DOHH2 (cell line): Measurements from ENCODE around the gene RYR2.

Experiments used
- H3F3A ChIP-seq: fragments of 200-600 bp; sonication (generic), shearing (Covaris generic); 2 replicates; pipeline ENCODE4 v1.6.0; 2016; ENCODE audit warnings: antibody characterized with exemption, mild to moderate bottlenecking; ENCODE audit not compliant: control insufficient read depth, insufficient read depth
- H3K27ac ChIP-seq: fragments of 200-600 bp; sonication (generic); 2 replicates; pipeline ENCODE4 v1.5.1; 2014; ENCODE audit warnings: low read depth, mild to moderate bottlenecking, low read length, moderate library complexity
- H3K27me3 ChIP-seq: fragments of 200-600 bp; sonication (generic); 2 replicates; pipeline ENCODE4 v1.6.1; 2014; ENCODE audit warnings: mild to moderate bottlenecking, low read length, mixed read lengths; ENCODE audit not compliant: control insufficient read depth
- H3K36me3 ChIP-seq: fragments of 200-600 bp; sonication (generic); 2 replicates; pipeline ENCODE4 v1.6.1; 2014; ENCODE audit warnings: mild to moderate bottlenecking, low read length, moderate library complexity, mixed read lengths; ENCODE audit not compliant: control insufficient read depth
- H3K4me1 ChIP-seq: fragments of 200-600 bp; sonication (generic); 2 replicates; pipeline ENCODE4 v1.6.1; 2014; ENCODE audit warnings: mild to moderate bottlenecking, low read length, mixed read lengths; ENCODE audit not compliant: control insufficient read depth
- H3K4me2 ChIP-seq: fragments of 200-600 bp; sonication (generic); 2 replicates; pipeline ENCODE4 v1.6.0; 2014; ENCODE audit warnings: mild to moderate bottlenecking, low read length, moderate library complexity
- H3K4me3 ChIP-seq: fragments of 200-600 bp; sonication (generic); 2 replicates; pipeline ENCODE4 v1.5.1; 2014; ENCODE audit warnings: mild to moderate bottlenecking, low read length, mixed read lengths
- H3K79me2 ChIP-seq: fragments of 200-600 bp; sonication (generic); 2 replicates; pipeline ENCODE4 v1.6.1; 2014; ENCODE audit warnings: mild to moderate bottlenecking, low read length, mixed read lengths; ENCODE audit not compliant: control insufficient read depth
- H3K9me2 ChIP-seq: fragments of 200-600 bp; sonication (generic); replicated peaks from 2 replicates; pipeline ENCODE4 v1.6.1; 2014; ENCODE audit warnings: mild to moderate bottlenecking, low read length, mixed read lengths; ENCODE audit not compliant: control insufficient read depth
- H3K9me3 ChIP-seq: fragments of 200-600 bp; sonication (generic); 2 replicates; pipeline ENCODE4 v1.6.1; 2014; ENCODE audit warnings: antibody characterized with exemption, low read length, mixed read lengths; ENCODE audit not compliant: control insufficient read depth, insufficient read depth
- H4K20me1 ChIP-seq: fragments of 200-600 bp; sonication (generic); 2 replicates; pipeline ENCODE4 v1.6.0; 2014; ENCODE audit warnings: low read depth, mild to moderate bottlenecking, antibody characterized with exemption, low read length, moderate library complexity; ENCODE audit not compliant: control insufficient read depth, insufficient read depth
- CTCF ChIP-seq: fragments of 200-600 bp; sonication (generic); IDR thresholded peaks from one replicate; pipeline ENCODE4 v1.5.1; 2014; ENCODE audit warnings: antibody characterized with exemption, mild to moderate bottlenecking, low read depth, low read length; ENCODE audit not compliant: poor library complexity, severe bottlenecking
- EZH2phosphoT487 ChIP-seq: fragments of 200-600 bp; sonication (generic); IDR thresholded peaks from 2 replicates; pipeline ENCODE4 v1.6.1; 2017; ENCODE audit warnings: borderline replicate concordance, mild to moderate bottlenecking, antibody characterized with exemption, low read length, moderate library complexity, mixed read lengths

Gene RYR2

GRCh38 chr1:237640966-237641365 lies 599.0 kb downstream of the RYR2 start:
- Histone ChIP-seq H3F3A (no peaks in the 10 kb centered on the region), H4K20me1 (no peaks in the 10 kb centered on the region), H3K27me3 (no peaks in the 10 kb centered on the region), H3K9me3 (no peaks in the 10 kb centered on the region), H3K4me1 (no peaks in the 10 kb centered on the region), H3K9me2 (no peaks in the 10 kb centered on the region), H3K27ac (no peak overlapping the region), H3K4me3 (no peak overlapping the region), H3K4me2 (no peak overlapping the region), H3K79me2 (no peaks in the 10 kb centered on the region), H3K36me3 (no peaks in the 10 kb centered on the region)
- TF ChIP-seq EZH2phosphoT487 = no peak
- TF ChIP-seq CTCF = no peak

GRCh38 chr1:237650809-237651208 lies 608.8 kb downstream of the RYR2 start:
- no peak for TF ChIP-seq EZH2phosphoT487
- TF ChIP-seq CTCF = no peak
- Histone ChIP-seq H3K27me3 (no peaks in the 10 kb centered on the region), H3K36me3 (no peaks in the 10 kb centered on the region), H4K20me1 (no peaks in the 10 kb centered on the region), H3K27ac (no peak overlapping the region), H3K79me2 (no peaks in the 10 kb centered on the region), H3K4me2 (no peak overlapping the region), H3F3A (no peaks in the 10 kb centered on the region), H3K9me2 (no peaks in the 10 kb centered on the region), H3K4me3 (no peak overlapping the region), H3K9me3 (no peaks in the 10 kb centered on the region), H3K4me1 (no peaks in the 10 kb centered on the region)

- Histone ChIP-seq H3K4me1 (no peaks in the 10 kb centered on the region), H3K4me3 (no peak overlapping the region), H3K4me2 (no peak overlapping the region), H3K27me3 (no peaks in the 10 kb centered on the region), H3K27ac (no peak overlapping the region), H3K79me2 (no peaks in the 10 kb centered on the region), H3F3A (no peaks in the 10 kb centered on the region), H3K9me3 (no peaks in the 10 kb centered on the region), H4K20me1 (no peaks in the 10 kb centered on the region), H3K9me2 (no peaks in the 10 kb centered on the region), H3K36me3 (no peaks in the 10 kb centered on the region)
- TF ChIP-seq EZH2phosphoT487 (no peak), CTCF (no peak)
These were observed 613.8 kb downstream of the RYR2 start for GRCh38 chr1:237655778-237656177.

GRCh38 chr1:237664348-237664747 lies 622.4 kb downstream of the RYR2 start:
- Histone ChIP-seq H3K4me1 (no peaks in the 10 kb centered on the region), H3K27ac (no peak overlapping the region), H3K27me3 (no peaks in the 10 kb centered on the region), H3F3A (no peaks in the 10 kb centered on the region), H3K9me2 (no peaks in the 10 kb centered on the region), H3K4me2 (no peak overlapping the region), H3K9me3 (no peaks in the 10 kb centered on the region), H4K20me1 (no peaks in the 10 kb centered on the region), H3K79me2 (no peaks in the 10 kb centered on the region), H3K36me3 (no peaks in the 10 kb centered on the region), H3K4me3 (no peak overlapping the region)
- no peak for TF ChIP-seq EZH2phosphoT487
- TF ChIP-seq CTCF = no peak
